Prostate gland (tissue), 2 donors: ENCODE data around the gene CCL26.

Experiments
- POLR2A ChIP-seq: fragments of 450-650 bp; IDR thresholded peaks from one replicate; pipeline ENCODE4 v1.6.1; 2016; ENCODE audit warnings: antibody characterized with exemption, mild to moderate bottlenecking
- TF ChIP-seq, protein P1 (sequence below), 4 experiments: fragments of 200-600 bp in 2 of 4; fragments of 450-650 bp in 2 of 4; sonication (generic) in 2 of 4; IDR thresholded peaks; 1 replicate in 3 of 4; 2 replicates in 1 of 4; pipeline ENCODE4 v1.5.1; 2016 to 2019; ENCODE audit warnings: antibody characterized with exemption in 4 of 4, mild to moderate bottlenecking in 2 of 4, moderate library complexity in 2 of 4

DNA sequence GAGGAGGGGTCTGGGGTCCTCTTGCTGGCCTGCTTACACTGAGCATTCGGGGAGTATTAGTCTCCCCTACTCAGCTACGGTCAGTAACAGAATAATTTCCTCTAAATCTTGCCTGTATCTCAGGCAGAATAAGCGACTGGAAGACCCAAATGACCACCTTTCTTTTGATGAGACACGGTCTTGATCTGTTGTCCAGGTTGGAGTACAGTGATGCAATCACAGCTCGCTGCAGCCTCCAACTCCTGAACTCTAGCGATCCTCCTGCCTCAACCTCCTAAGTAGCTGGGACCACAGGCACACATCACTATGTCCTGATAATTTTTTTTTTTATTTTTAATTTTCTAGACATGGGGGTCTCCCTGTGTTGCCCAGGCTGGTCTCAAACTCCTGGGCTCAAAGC is 24.4 kb upstream of the CCL26 start:
- TF ChIP-seq POLR2A, result no peak
- TF ChIP-seq, protein P1, sequence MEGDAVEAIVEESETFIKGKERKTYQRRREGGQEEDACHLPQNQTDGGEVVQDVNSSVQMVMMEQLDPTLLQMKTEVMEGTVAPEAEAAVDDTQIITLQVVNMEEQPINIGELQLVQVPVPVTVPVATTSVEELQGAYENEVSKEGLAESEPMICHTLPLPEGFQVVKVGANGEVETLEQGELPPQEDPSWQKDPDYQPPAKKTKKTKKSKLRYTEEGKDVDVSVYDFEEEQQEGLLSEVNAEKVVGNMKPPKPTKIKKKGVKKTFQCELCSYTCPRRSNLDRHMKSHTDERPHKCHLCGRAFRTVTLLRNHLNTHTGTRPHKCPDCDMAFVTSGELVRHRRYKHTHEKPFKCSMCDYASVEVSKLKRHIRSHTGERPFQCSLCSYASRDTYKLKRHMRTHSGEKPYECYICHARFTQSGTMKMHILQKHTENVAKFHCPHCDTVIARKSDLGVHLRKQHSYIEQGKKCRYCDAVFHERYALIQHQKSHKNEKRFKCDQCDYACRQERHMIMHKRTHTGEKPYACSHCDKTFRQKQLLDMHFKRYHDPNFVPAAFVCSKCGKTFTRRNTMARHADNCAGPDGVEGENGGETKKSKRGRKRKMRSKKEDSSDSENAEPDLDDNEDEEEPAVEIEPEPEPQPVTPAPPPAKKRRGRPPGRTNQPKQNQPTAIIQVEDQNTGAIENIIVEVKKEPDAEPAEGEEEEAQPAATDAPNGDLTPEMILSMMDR (IDR thresholded peaks at IDR 0.05), result no peak
